ENCODE data around the gene PRRC2B.
"Not testable (repeated sequence)": the region's sequence is repeated elsewhere in the genome, so short reads cannot be mapped to it uniquely, and the experiment has no call there.

PRRC2B gene

DNA sequence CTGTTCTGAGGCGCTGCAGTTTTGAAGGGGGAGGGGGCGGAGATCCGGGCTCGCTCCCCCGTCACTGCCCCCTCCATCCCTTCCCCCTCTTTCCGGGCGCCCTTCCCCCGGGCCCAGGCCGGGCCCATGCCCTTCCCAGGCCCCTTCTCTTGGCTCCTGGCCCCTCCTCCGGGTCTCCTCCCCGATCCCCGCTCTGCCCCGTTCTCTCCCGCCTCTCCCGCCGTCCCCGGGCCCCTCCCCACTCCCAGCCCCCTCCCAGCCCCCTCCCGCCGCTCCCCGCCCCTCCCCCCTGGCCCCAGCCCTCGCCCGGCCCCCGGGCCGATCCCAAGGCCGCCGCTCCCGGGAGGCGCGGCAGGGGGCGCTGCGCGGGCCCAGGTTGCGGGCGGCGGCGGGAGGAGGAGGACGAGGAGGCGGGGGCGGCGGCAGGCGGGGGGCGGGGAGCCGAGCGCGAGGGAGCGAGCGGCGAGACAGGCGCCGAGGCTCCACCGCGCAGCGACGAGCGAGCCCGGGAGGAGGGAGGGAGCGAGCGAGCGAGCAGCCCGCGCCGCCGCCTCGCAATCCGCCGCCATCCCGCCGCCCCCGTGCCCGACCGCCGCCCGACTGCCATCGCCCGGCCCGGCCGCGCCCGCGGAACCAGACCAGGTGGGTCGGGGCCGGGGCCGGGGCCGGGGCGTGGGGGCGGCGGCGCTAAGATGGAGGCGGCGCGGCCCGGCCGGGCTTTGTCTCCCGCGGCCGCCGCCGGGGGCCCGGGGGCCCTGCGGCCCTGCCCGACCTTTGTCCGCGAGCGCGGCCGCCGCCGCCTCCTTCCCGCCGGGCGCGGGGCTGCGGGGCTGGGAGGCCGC lies at the start of gene PRRC2B:
TSS of gene PRRC2B (plus strand) at position 465 of the 842 bp plus-strand sequence. CDS start 36,059 bp downstream, outside the sequence.
- peak; percentile 87 for DNase-seq (ENCODE audit: low spot score)

DNA sequence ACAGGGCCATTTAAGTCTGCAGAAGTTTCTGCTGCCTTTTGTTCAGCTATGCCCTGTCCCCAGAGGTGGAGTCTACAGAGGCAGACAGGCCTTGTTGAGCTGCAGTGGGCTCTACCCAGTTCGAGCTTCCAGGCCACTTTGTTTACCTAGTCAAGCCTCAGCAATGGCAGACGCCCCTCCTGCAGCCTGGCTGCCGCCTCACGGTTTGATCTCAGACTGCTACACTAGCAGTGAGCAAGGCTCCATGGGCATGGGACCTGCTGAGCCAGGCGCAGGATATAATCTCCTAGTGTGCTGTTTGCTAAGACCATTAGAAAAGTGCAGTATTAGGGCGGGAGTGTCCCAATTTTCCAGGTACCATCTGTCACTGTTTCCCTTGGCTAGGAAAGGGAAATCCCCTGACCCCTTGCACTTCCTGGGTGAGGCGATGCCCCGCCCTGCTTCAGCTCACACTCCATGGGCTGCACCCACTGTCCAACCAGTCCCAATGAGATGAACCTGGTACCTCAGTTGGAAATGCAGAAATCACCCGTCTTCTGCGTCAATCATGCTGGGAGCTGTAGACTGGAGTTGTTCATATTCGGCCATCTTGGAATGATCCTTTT lies 48.9 kb upstream of the PRRC2B start:
- DNase-seq (ENCODE audit: low spot score), result not testable (repeated sequence)

DNA sequence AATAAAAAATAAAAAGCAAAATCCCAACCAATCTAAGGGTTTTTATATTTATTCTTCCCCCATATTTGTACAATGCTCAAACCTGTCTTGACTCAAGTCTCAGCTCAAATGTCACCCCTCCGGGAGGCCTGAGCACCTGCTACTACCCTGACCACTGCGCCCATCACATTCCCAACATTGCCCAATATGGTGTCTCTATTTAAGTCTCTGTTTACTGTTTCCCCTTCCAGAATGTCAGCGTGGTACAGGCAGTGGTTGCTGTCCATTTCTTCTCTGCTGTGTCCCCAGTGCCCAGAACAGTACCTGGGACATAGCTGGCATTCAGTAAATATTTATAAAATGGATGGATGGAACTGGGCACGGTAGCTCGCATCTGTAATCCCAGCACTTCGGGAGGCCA lies 47.3 kb upstream of the PRRC2B start:
- no peak for DNase-seq (ENCODE audit: low spot score)

DNA sequence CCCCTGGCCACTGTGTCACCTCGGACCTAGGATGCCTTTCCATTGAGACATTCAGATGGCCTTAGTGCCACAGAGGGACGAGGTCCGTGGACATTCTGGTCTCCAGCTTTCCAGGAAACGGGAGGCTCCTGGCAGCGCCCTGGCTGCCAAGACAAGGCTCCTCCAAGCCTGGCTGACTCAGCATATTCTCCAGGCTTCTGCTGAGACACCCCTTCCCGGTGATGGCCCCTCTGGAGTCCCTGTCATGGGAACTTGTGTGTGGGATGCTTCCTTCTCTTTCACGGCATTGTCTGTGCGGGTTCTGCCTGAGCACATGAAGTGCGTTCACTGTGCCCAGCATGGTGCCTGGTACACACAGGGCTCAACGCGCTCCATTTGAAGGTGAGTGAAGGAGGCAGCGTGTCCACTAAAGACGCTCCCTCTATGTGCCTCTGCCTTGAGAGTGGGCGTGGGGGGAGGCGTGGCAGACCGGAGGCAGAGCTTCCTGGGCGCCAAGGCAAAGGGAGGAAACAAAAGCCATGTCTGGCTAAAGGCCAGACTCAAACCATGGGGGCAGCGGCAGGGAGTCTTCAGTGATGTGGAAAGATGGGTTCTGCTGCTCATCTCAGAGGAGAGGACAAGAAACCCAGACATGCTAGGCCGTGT lies 46.4 kb upstream of the PRRC2B start:
- no peak for DNase-seq (ENCODE audit: low spot score)

DNA sequence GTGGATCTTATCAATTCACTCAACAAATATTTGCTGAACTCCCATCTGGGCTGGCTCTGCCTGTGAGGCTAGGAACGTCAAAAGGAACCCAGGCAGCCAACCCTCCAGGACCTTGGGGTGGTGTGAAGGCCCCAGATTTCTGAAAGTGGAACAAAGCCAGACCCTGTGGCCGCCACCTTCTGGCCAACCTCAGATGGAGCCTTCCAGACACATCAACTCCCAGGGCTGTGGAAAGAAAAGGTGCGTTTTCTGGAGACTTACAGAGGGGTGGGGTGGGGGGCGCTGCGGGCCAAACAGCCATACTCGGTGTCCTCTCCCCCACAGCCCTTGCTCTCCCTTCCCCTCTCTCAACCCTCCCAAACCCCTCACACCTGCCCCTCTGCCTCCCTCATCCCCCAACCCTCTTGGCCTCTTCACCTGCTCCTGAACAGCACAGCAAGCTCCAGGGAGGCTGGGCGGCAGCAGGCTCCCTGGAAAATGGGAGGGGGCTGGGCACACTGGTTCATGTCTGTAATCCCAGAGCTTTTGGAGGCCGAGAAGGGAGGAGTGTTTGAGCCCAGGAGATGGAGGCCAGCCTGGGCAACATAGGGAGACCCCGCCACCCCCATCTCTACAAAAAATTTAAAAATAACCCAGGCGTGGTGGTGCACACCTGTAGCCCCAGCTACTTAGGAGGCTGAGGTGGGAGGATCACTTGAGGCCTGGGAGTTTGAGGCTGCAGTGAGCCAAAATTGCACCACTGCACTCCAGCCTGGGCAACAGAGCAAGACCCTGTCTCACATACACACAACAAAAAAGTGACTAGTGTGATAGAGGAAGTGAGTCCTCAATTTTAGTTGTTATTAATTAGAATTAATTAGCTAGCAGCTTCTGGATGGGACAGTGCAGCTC lies 45.0 kb upstream of the PRRC2B start:
- DNase-seq (ENCODE audit: low spot score), result no peak

DNA sequence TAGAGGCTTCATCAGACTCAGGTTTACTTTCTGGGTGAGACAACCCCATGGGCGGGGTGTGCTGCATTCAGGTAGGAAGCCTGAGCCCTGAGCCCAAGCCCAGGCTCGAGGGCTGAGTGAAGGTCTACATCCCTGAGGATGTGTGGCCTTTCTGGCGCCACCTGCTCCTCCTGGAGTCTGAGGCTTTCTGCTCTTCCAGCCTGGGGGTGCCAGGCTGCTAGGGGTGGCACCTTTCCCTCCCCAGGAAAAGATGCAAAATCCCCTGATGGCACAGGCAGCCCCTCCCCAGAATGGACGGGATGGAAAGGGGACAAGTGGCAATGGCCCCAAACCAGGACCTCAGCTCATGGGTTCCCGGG lies 44.4 kb upstream of the PRRC2B start:
- no peak for DNase-seq (ENCODE audit: low spot score)

DNA sequence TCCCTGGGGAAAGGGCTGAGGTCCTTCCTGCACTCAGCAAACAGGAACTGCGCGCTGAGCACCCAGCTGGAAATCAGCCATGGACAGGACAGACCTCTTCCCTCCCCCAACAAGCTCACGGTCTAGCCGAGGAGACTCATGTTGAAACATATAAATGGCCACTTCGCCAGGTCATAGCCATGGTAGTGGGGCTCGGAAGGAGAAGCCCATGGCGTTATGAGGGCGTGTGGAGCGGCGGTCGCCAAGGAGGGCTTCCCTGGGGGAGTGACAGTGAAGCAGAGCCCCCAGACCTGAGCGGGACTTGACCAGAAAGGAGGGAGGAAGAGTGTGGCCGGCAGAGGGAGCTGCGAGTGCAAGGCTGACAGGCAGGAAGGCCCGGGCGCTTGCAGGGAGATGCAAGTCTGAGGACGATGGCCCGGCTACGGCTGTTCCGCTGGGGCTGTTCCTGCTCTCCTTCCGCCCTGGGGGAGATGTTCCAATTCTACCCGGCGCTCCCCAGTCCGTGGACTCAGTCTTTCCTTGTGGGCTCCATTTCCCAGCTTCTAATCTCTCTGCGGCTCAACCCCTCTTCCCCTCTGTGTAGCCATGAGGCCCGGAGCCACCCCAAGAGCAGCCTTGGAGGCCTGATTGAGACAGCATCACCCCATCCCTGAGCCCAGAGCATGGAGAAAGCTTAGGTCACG lies 43.9 kb upstream of the PRRC2B start:
- DNase-seq (ENCODE audit: low spot score), result peak; percentile 85

DNA sequence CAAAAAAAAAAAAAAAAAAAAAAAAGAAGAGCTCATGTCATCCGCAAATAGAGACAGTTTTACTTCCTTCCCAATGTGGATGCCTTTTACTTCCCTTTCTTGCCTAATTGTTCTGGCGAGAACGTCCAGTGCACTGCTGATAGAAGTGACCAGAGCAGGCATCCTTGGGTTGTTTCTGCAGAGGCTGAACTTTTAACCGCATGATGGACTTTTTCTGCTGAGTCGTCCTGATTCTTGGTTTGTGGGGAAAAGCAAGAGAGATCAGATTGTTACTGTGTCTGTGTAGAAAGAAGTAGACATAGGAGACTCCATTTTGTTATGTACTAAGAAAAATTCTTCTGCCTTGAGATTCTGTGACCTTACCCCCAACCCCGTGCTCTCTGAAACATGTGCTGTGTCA lies 37.4 kb upstream of the PRRC2B start:
- not testable (repeated sequence) for DNase-seq (ENCODE audit: low spot score)

DNA sequence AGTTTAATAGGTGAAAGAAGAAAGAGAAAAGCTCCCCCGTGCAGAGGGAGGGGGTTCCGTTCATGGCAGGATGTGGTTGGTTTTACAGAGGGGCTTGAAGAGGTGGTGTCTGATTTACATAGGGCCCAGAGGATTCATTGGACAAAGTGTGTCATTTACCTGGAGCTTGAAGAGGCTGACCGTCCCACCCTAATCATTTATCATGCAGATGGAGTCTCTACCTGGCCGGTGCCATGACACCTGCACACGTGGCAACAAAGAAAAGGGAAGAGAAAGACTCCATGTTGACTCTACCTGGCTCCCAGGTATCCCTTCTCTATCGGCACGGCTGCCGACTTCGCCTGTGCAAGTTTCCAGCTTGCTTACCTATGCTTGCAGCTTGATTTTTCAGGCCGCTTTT lies 35.3 kb upstream of the PRRC2B start:
- DNase-seq (ENCODE audit: low spot score), result peak; percentile 39

DNA sequence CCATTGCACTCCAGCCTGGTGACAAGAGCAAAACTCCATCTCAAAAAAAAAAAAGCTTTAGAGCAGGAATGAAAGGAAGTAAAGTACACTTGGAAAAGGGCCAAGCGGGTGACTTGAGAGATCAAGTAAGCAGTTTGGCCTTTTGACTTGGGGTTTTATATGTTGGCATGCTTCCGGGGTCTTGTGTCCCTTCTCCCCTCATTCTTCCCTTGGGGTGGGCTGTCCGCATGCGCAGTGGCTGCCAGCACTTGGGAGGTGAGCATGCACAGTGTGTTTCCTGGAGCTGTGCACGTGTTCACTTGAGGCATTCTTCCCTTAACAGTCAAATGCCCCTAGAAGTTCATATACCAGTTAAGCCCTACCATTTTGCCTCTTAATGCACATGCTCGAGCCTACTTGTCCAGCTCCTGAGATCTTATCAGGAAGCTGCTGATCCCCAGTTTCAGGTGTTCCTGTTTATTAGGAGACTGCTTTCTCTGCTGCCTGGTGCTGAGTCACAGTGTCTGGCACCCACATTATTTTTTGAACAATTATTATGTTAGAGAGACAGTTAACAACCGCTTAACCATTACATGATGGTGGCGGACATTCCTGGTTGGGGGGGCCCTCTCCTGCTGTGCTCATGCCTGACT lies 32.6 kb upstream of the PRRC2B start:
- peak; percentile 45 for DNase-seq (ENCODE audit: low spot score)

DNA sequence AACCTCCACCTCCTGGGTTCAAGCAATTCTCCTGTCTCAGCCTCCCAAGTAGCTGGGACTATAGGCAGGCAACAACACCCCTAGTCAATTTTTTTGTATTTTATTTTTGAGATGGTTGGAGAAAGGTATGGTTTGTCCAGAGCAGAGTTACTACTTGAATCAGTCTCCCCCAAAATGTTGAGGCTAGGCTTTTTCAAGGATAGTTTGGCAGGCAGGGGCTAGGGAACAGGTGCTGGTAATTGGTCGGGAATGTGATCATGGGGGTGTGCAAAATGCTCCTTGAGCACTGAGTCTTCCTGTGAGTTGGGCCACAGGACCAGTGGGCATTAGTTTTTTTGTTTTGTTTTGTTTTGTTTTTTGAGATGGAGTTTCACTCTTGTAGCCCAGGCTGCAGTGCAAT lies 28.3 kb upstream of the PRRC2B start:
- no peak for DNase-seq (ENCODE audit: low spot score)

DNA sequence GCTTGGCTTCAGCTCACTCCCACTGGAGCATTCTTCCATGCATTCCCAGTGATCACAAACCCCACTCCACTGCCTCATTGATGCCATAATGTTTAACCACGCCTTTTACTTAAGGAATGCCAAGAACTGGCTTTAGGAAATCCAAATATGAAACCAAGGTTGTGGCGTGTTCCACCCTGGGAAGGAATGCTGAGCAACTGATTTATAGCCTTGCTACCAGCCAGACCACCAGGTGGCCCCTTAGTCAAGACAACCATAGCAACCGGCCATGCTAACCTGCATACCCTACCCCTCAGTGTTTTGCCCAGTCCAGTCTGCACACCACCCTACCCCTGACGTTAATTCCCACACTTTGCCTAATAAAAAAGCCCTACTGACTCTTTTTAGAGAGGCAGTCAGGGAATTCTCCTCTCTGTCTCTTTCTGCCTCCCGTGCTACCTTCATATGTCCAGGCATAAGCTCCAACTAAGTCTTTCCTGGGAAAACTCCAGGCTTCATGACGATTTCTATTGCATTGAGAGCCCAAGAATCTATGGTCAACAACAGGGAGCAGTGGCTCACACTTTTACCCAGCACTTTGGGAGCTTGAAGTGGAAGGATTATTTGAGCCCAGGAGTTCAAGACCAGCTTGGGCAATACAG lies 27.0 kb upstream of the PRRC2B start:
- DNase-seq (ENCODE audit: low spot score), result no peak

DNA sequence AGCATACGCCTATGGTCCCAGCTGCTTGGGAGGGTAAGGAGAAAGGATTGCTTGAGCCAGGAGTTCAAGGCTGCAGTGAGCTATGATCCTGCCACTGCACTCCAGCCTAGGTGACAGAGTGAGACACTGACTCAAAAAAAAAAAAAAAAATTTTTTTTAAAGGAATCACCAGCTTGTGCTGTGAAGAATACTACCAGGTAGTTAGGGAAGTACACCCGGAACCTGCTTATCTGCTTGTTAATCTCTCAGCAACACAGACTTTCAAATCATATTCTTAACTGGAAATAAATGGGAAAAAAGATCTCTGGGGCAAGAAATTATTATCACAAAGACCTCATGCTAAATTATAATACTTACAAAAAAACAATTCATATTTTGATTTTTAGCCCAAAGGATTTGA lies 26.4 kb upstream of the PRRC2B start:
- DNase-seq (ENCODE audit: low spot score), result no peak

DNA sequence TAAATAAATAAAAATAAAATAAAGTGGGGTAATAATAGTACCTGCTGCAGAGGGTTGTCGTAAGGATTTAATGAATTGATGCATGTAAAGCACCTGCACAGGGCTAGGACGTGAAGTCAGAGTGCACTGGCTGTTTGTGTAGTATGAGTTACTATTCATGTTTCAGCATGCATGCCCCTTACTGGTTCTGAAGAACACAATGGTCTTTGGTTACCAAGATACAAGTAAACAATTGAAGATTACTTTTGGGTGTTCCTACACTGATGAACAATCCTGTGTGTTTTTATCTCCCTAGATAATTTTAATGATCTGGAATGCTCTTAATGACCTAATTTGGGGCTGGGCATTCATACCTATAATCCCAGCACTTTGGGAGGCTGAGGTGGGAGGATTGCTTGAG lies 23.2 kb upstream of the PRRC2B start:
- no peak for DNase-seq (ENCODE audit: low spot score)

DNA sequence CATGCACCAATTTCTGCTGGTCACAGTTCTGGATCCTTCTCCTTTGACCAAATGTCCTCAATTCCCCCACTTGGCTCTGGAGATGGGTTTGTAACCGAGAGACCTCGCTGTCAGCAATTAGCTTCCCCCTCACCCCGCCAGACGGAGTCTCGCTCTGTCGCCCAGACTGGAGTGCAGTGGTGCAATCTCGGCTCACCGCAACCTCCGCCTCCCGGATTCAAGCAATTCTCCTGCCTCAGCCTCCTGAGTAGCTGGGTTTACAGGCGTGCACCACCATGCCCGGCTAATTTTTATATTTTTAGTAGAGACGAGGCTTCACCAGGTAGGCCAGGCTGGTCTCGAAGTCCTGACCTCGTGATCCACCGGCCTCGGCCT lies 21.3 kb upstream of the PRRC2B start:
- DNase-seq (ENCODE audit: low spot score), result not testable (repeated sequence)

DNA sequence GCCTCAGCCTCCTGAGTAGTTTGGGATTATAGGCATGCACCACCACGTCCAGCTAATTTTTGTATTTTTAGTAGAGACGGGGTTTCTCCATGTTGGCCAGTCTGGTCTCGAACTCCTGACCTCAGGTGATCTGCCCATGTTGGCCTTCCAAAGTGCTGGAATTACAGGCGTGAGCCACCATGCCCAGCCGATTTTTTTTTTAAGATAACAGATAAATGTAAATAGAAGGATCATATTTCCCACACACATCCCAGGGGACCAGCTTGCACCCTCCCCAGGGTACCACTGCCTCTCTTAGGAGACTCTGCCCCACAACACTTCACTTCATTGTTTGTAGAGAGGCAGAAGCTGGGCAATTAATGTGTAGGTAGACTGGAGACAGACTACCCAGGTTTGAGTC lies 19.2 kb upstream of the PRRC2B start:
- not testable (repeated sequence) for DNase-seq (ENCODE audit: low spot score)

DNA sequence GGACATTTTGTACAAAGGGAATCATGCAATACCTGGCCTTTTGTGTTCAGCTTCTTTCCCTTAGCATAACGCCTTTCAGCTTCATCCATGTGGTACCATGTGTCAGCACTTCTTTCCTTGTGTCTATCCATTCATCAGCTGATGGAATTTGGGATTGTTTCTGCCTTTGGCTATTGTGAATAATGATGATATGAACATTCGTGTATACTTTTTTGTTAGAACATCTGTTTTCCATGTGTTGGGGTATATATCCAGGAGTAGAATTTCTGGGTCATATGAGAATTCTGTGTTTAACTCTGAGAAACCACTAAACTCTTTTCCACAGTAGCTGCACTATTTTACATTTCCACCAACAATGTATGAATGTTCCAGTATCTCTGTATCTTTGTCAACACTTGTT lies 14.8 kb upstream of the PRRC2B start:
- no peak for DNase-seq (ENCODE audit: low spot score)

DNA sequence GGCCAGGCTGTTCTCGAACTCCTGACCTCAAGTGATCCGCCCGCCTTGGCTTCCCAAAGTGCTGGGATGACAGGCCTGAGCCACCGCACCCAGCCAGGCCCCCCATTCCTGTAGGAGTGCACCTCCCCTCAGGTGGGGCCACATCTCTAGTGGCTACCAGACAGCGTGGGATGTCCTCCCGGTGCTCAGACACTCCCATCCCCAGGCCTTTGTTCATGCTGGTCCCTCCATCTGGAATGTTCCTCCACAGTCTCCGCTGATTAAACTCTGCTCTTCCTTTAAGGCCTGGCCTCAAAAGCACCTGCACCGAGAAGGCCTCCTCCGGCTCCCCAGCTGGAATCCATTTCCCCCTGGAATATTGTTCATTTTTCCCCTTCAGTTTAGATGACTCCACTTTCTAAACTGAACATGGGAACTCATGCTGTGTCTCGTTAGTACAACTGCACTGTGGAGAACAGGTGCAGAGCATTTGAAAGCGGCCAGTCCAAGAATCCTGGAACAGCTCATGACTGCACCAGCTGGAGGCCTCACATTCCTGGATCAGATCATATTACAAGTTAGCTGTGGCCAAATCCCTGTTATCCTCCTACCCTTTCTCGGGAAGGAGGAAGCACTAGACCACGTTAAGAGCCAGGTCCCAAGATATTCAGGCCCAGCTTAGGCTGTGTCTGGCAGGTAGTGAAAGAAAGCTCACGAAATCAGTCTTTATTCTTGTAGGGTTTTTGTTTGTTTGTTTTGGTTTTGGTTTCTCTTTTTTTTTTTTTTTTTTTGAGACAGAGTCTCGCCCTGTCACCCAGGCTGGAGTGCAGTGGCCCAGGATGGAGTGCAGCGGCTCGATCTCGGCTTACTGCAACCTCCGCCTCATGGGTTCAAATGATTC lies 10.8 kb upstream of the PRRC2B start:
- DNase-seq (ENCODE audit: low spot score), result no peak

DNA sequence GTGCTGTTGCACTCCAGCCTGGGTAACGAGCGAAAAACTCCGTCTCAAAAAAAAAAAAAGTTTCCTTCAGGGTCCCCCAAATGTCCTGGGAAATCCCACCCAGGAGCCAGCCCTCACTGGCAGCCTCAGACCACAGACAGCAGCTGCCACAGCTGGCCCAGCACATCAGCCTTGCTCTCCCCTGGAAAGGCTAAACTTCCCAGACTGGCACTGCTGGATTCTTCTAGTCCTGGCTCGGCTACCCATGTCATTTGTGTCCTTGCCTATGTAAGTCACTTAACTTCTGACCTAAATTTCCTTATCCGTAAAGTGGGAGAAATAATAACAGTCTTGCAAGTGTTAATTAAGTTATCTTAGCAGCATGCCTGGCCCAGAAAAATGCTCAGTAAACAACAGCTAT lies 8.6 kb upstream of the PRRC2B start:
- no peak for DNase-seq (ENCODE audit: low spot score)

DNA sequence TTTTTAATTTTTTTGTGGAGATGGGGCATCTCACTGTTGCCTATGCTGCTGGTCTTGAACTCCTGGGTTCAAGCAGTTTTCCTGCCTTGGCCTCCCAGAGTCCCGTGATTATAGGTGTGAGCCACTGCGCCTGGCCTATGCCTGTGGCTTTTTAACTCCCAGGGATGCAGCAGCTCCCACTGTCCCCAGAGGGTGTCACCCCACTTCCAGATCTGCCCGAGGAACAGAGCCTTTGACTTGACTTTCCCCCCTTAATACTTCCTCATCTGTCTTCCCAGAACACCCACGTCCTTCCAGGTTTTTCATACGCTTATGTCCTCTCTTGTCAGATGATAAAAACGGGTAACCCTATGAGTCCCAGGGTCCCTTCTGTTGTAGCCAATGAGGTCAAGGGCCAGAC lies 7.6 kb upstream of the PRRC2B start:
- no peak for DNase-seq (ENCODE audit: low spot score)
